Progenitor cell of endocrine pancreas (in vitro differentiated cells): ENCODE data around the gene MBP. TPM values are rescaled to one million over a fixed set of nuclear protein-coding genes. Genes with fewer than 3 reads are reported as not detected.

Experiments
- DNase-seq: peaks from one replicate; pipeline ENCODE4 v3.0.0; 2021; ENCODE audit warnings: low spot score; ENCODE audit not compliant: unreplicated experiment
- H3K27ac Mint-ChIP-seq: 2 replicates; pipeline ENCODE4 v1.8.0; 2021; ENCODE audit warnings: mild to moderate bottlenecking, moderate library complexity, mixed read lengths
- H3K27me3 Mint-ChIP-seq: 2 replicates; pipeline ENCODE4 v1.8.0; 2021; ENCODE audit warnings: mixed read lengths
- H3K36me3 Mint-ChIP-seq: 2 replicates; pipeline ENCODE4 v1.8.0; 2022; ENCODE audit warnings: mixed read lengths; ENCODE audit not compliant: insufficient read depth
- H3K4me1 Mint-ChIP-seq: 2 replicates; pipeline ENCODE4 v1.8.0; 2021; ENCODE audit warnings: low read depth, mixed read lengths
- H3K4me3 Mint-ChIP-seq: 2 replicates; pipeline ENCODE4 v1.8.0; 2021; ENCODE audit warnings: low read depth, mild to moderate bottlenecking, moderate library complexity, mixed read lengths
- H3K9me3 Mint-ChIP-seq: 2 replicates; pipeline ENCODE4 v1.8.0; 2021; ENCODE audit warnings: low read depth, mixed read lengths
- CTCF ChIP-seq: fragments of 200-600 bp; sonication (generic); IDR thresholded peaks from one replicate; pipeline ENCODE4 v1.5.0; 2021; ENCODE audit warnings: antibody characterized with exemption, mild to moderate bottlenecking; ENCODE audit not compliant: unreplicated experiment
- total RNA-seq: library from RNA; stranded (reverse); gene quantifications from 2 replicates; pipeline ENCODE4 v1.2.1, GENCODE V29; 2021

Gene MBP
- total RNA-seq, 1 donor from 2014 or later: 38.4 TPM

- Mint-ChIP-seq H3K4me1 (peaks cover 6% of the 10 kb centered on the region), H3K36me3 (no peaks in the 10 kb centered on the region), H3K27me3 (peaks cover 41% of the 10 kb centered on the region), H3K4me3 (no peak overlapping the region), H3K27ac (no peak overlapping the region), H3K9me3 (no peaks in the 10 kb centered on the region)
- TF ChIP-seq CTCF: no peak
- no peak for DNase-seq
Measured at GRCh38 chr18:77160515-77160914, 27.9 kb upstream of the MBP start.

- Mint-ChIP-seq H3K27ac (no peak overlapping the region), H3K4me1 (peaks cover 6% of the 10 kb centered on the region), H3K9me3 (no peaks in the 10 kb centered on the region), H3K27me3 (peaks cover 23% of the 10 kb centered on the region), H3K4me3 (no peak overlapping the region), H3K36me3 (no peaks in the 10 kb centered on the region)
- TF ChIP-seq CTCF: no peak
- no peak for DNase-seq
Measured at GRCh38 chr18:77157312-77157711, 24.7 kb upstream of the MBP start.

- Mint-ChIP-seq H3K27ac (no peak overlapping the region), H3K36me3 (no peaks in the 10 kb centered on the region), H3K9me3 (no peaks in the 10 kb centered on the region), H3K27me3 (peaks cover 13% of the 10 kb centered on the region), H3K4me3 (no peak overlapping the region), H3K4me1 (no peaks in the 10 kb centered on the region)
- no peak for DNase-seq
- TF ChIP-seq CTCF: no peak
Measured at GRCh38 chr18:77155031-77155430, 22.4 kb upstream of the MBP start.

GRCh38 chr18:77153404-77153803, 20.8 kb upstream of the MBP start:
- Mint-ChIP-seq H3K9me3 (no peaks in the 10 kb centered on the region), H3K4me1 (no peaks in the 10 kb centered on the region), H3K4me3 (no peak overlapping the region), H3K27me3 (peaks cover 15% of the 10 kb centered on the region), H3K36me3 (no peaks in the 10 kb centered on the region), H3K27ac (no peak overlapping the region)
- DNase-seq: no peak
- no peak for TF ChIP-seq CTCF

- Mint-ChIP-seq H3K36me3 (no peaks in the 10 kb centered on the region), H3K4me1 (no peaks in the 10 kb centered on the region), H3K4me3 (no peak overlapping the region), H3K27me3 (peaks cover 11% of the 10 kb centered on the region), H3K9me3 (no peaks in the 10 kb centered on the region), H3K27ac (no peak overlapping the region)
- DNase-seq: no peak
- no peak for TF ChIP-seq CTCF
Measured at GRCh38 chr18:77151772-77152520, 19.4 kb upstream of the MBP start.
